ENCODE results near the gene FBXO48.
"Not testable (repeated sequence)": the region's sequence is repeated elsewhere in the genome, so short reads cannot be mapped to it uniquely, and the experiment has no call there.

Gene FBXO48

GRCh38 chr2:68453761-68454360, 13.2 kb downstream of the FBXO48 start:
- Histone ChIP-seq H3K9me3 (ENCODE audit: control insufficient read depth, low read length) (no peaks in the 10 kb centered on the region), H3K4me1 (ENCODE audit: control insufficient read depth, insufficient read depth, low read length, poor library complexity, severe bottlenecking) (no peaks in the 10 kb centered on the region), H3K27ac (ENCODE audit: low read depth, low read length, severe bottlenecking) (no peak overlapping the region), H3K4me3 (ENCODE audit: extremely low read depth, insufficient read depth, low read length, poor library complexity, severe bottlenecking) (no peak overlapping the region), H3K36me3 (ENCODE audit: control insufficient read depth, insufficient read depth, low read length) (no peaks in the 10 kb centered on the region)
- WGBS, 2 experiments (ENCODE audit: insufficient coverage in 2 of 2) = no CpG with 5 or more reads among the region's 2 CpGs

DNA sequence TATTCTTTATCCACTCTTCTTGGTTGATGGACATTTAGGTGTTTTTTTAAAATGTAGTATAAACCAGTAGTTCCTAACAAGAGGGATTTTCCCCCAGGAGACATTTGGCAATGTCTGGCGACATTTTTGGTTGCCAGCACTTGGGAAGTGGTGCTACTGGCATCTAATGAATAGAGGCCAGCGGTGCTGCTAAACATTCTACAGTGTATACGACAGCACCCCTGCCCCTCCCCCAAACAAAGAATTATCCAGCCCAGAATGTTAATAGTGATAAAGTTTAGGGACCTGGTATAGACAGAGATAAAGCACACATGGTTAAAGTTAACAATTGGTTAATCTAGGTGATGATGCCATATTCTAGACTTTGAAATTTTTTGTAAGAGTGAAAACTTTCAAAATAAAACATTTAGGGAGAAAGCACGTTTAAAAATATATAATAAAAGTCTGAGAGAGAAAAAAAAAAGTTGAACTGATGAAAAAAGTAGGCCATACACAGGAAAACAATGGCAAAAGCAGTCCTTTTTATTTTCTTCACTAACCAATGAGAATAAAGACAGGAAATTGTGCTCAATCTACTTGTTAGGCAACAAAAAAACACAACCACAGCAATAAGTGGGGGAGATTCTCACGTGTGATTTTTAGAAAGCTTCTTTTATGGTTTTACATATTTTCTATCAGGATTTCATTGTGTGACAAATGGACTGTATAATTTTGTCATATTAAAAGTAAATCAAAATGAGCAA, 14.8 kb downstream of the FBXO48 start:
- Histone ChIP-seq H3K4me3 (ENCODE audit: extremely low read depth, insufficient read depth, low read length, poor library complexity, severe bottlenecking) (no peak overlapping the region), H3K36me3 (ENCODE audit: control insufficient read depth, insufficient read depth, low read length) (no peaks in the 10 kb centered on the region), H3K27ac (ENCODE audit: low read depth, low read length, severe bottlenecking) (no peak overlapping the region), H3K4me1 (ENCODE audit: control insufficient read depth, insufficient read depth, low read length, poor library complexity, severe bottlenecking) (no peaks in the 10 kb centered on the region), H3K9me3 (ENCODE audit: control insufficient read depth, low read length) (no peaks in the 10 kb centered on the region)
- WGBS, 2 experiments (ENCODE audit: insufficient coverage in 2 of 2) = 100% methylated on average over 1 to 2 of the region's 5 CpGs

GRCh38 chr2:68448671-68449653, 18.1 kb downstream of the FBXO48 start:
- Histone ChIP-seq H3K36me3 (ENCODE audit: control insufficient read depth, insufficient read depth, low read length) (no peaks in the 10 kb centered on the region), H3K4me3 (ENCODE audit: extremely low read depth, insufficient read depth, low read length, poor library complexity, severe bottlenecking) (no peak overlapping the region), H3K4me1 (ENCODE audit: control insufficient read depth, insufficient read depth, low read length, poor library complexity, severe bottlenecking) (no peaks in the 10 kb centered on the region), H3K27ac (ENCODE audit: low read depth, low read length, severe bottlenecking) (no peak overlapping the region), H3K9me3 (ENCODE audit: control insufficient read depth, low read length) (no peaks in the 10 kb centered on the region)
- WGBS, 2 experiments (ENCODE audit: insufficient coverage in 2 of 2) = 87 to 91% methylated on average over 15 to 16 of the region's 24 CpGs

DNA sequence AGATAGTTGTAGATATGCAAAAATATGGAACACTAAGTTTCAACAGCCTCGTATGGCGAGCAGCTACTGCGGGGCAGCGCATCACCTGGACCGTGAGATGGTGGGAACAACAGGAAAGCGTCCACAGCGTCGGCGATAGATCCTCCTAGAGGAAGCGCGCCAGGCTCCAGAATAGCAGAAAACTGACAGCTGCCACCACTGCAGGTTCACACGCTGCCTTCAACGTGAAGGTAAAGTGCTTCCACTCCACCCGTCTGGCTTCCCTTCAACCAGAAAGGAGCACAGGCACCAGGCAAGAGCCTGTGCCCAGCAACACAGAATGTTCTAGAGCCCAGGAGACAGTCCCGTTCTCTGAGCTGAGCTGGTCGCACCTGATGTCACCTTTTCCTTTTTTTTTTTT, 20.0 kb downstream of the FBXO48 start:
- Histone ChIP-seq H3K27ac (ENCODE audit: low read depth, low read length, severe bottlenecking) (no peak overlapping the region), H3K4me3 (ENCODE audit: extremely low read depth, insufficient read depth, low read length, poor library complexity, severe bottlenecking) (no peak overlapping the region), H3K36me3 (ENCODE audit: control insufficient read depth, insufficient read depth, low read length) (no peaks in the 10 kb centered on the region), H3K4me1 (ENCODE audit: control insufficient read depth, insufficient read depth, low read length, poor library complexity, severe bottlenecking) (no peaks in the 10 kb centered on the region), H3K9me3 (ENCODE audit: control insufficient read depth, low read length) (no peaks in the 10 kb centered on the region)
- 92 to 94% methylated on average over 14 of the region's 16 CpGs for WGBS, 2 experiments (ENCODE audit: insufficient coverage in 2 of 2)

DNA sequence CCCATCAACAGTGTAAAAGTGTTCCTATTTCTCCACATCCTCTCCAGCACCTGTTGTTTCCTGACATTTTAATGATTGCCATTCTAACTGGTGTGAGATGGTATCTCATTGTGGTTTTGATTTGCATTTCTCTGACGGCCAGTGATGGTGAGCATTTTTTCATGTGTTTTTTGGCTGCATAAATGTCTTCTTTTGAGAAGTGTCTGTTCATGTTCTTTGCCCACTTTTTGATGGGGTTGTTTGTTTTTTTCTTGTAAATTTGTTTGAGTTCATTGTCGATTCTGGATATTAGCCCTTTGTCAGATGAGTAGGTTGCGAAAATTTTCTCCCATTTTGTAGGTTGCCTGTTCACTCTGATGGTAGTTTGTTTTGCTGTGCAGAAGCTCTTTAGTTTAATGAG, 20.7 kb downstream of the FBXO48 start:
- no CpG with 5 or more reads among the region's 3 CpGs for WGBS, 2 experiments (ENCODE audit: insufficient coverage in 2 of 2)
- H3K36me3 ChIP-seq (ENCODE audit: control insufficient read depth, insufficient read depth, low read length); H3K4me3 ChIP-seq (ENCODE audit: extremely low read depth, insufficient read depth, low read length, poor library complexity, severe bottlenecking); H3K27ac ChIP-seq (ENCODE audit: low read depth, low read length, severe bottlenecking); H3K4me1 ChIP-seq (ENCODE audit: control insufficient read depth, insufficient read depth, low read length, poor library complexity, severe bottlenecking); H3K9me3 ChIP-seq (ENCODE audit: control insufficient read depth, low read length): not testable (repeated sequence)

DNA sequence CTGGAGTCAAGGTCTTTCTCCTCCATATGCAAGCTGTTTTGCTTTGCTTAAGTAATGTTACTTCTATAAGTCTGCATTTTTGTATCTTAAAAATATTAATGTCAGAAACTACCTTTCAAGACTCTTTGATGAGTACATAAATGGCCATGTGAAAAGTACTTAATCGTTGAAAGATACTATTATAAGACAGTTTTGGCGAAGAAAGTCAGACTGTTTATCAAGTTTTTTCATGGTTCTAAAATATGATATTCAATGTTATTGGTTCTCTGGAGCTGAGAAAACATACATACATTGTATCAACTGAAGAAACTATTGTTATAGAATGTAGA, 25.1 kb downstream of the FBXO48 start:
- no CpG with 5 or more reads among the region's 2 CpGs for WGBS, 2 experiments (ENCODE audit: insufficient coverage in 2 of 2)
- no peaks in the 10 kb centered on the region for H3K9me3 ChIP-seq (ENCODE audit: control insufficient read depth, low read length)
- H3K36me3 ChIP-seq (ENCODE audit: control insufficient read depth, insufficient read depth, low read length) = no peaks in the 10 kb centered on the region
- H3K4me1 ChIP-seq (ENCODE audit: control insufficient read depth, insufficient read depth, low read length, poor library complexity, severe bottlenecking) = no peaks in the 10 kb centered on the region
- no peak overlapping the region for H3K27ac ChIP-seq (ENCODE audit: low read depth, low read length, severe bottlenecking)
- no peak overlapping the region for H3K4me3 ChIP-seq (ENCODE audit: extremely low read depth, insufficient read depth, low read length, poor library complexity, severe bottlenecking)

GRCh38 chr2:68441179-68441993, 25.7 kb downstream of the FBXO48 start:
- no peak overlapping the region for H3K4me3 ChIP-seq (ENCODE audit: extremely low read depth, insufficient read depth, low read length, poor library complexity, severe bottlenecking)
- H3K36me3 ChIP-seq (ENCODE audit: control insufficient read depth, insufficient read depth, low read length) = no peaks in the 10 kb centered on the region
- 30 to 94% methylated on average over 2 to 5 of the region's 6 CpGs for whole genome bisulfite sequencing, 2 experiments (ENCODE audit: insufficient coverage in 2 of 2)
- no peaks in the 10 kb centered on the region for H3K4me1 ChIP-seq (ENCODE audit: control insufficient read depth, insufficient read depth, low read length, poor library complexity, severe bottlenecking)
- H3K9me3 ChIP-seq (ENCODE audit: control insufficient read depth, low read length) = no peaks in the 10 kb centered on the region
- H3K27ac ChIP-seq (ENCODE audit: low read depth, low read length, severe bottlenecking) = no peak overlapping the region

GRCh38 chr2:68438455-68439303, 28.4 kb downstream of the FBXO48 start:
- Histone ChIP-seq H3K36me3 (ENCODE audit: control insufficient read depth, insufficient read depth, low read length) (no peaks in the 10 kb centered on the region), H3K4me1 (ENCODE audit: control insufficient read depth, insufficient read depth, low read length, poor library complexity, severe bottlenecking) (peaks cover 3% of the 10 kb centered on the region), H3K4me3 (ENCODE audit: extremely low read depth, insufficient read depth, low read length, poor library complexity, severe bottlenecking) (no peak overlapping the region), H3K9me3 (ENCODE audit: control insufficient read depth, low read length) (no peaks in the 10 kb centered on the region), H3K27ac (ENCODE audit: low read depth, low read length, severe bottlenecking) (no peak overlapping the region)
- 89% methylated on average over 5 to 6 of the region's 7 CpGs for WGBS, 2 experiments (ENCODE audit: insufficient coverage in 2 of 2)

- no peaks in the 10 kb centered on the region for H3K9me3 ChIP-seq (ENCODE audit: control insufficient read depth, low read length)
- H3K27ac ChIP-seq (ENCODE audit: low read depth, low read length, severe bottlenecking) = no peak overlapping the region
- no peak overlapping the region for H3K4me3 ChIP-seq (ENCODE audit: extremely low read depth, insufficient read depth, low read length, poor library complexity, severe bottlenecking)
- 69 to 91% methylated on average over 4 of the region's 4 CpGs for WGBS, 2 experiments (ENCODE audit: insufficient coverage in 2 of 2)
- H3K36me3 ChIP-seq (ENCODE audit: control insufficient read depth, insufficient read depth, low read length) = no peaks in the 10 kb centered on the region
- peaks cover 3% of the 10 kb centered on the region for H3K4me1 ChIP-seq (ENCODE audit: control insufficient read depth, insufficient read depth, low read length, poor library complexity, severe bottlenecking)
These were observed 30.8 kb downstream of the FBXO48 start for GRCh38 chr2:68436270-68436669.

DNA sequence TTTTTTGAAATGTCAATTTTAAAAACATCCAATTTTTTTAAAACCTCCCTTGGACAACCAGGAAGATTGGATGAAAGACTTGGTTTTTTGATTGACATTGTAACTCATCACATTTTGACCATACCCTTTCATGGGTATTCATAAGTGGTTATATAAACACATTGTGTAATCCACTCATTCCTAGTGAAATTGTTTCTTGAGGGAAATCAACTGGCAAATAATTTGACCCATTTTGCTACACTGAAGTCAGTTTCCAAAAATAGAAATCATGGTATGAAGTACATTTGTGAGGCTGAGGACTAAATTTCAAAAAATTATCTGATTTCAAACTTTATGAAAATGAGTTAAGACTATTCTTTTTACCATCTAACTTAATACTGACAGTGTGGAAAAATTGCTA, 31.5 kb downstream of the FBXO48 start:
- Histone ChIP-seq H3K27ac (ENCODE audit: low read depth, low read length, severe bottlenecking) (no peak overlapping the region), H3K9me3 (ENCODE audit: control insufficient read depth, low read length) (no peaks in the 10 kb centered on the region), H3K36me3 (ENCODE audit: control insufficient read depth, insufficient read depth, low read length) (no peaks in the 10 kb centered on the region), H3K4me3 (ENCODE audit: extremely low read depth, insufficient read depth, low read length, poor library complexity, severe bottlenecking) (no peak overlapping the region), H3K4me1 (ENCODE audit: control insufficient read depth, insufficient read depth, low read length, poor library complexity, severe bottlenecking) (peaks cover 3% of the 10 kb centered on the region)

Measured in mesodermal cell (in vitro differentiated cells).